NCI-H2227 (cell line): Measurements from ENCODE around the gene OR51G2.
"Not testable (repeated sequence)": the region's sequence is repeated elsewhere in the genome, so short reads cannot be mapped to it uniquely, and the experiment has no call there.

Source experiments
- DNase-seq: peaks from one replicate; lab custom pipeline; 2025; ENCODE audit not compliant: unreplicated experiment; lab: John Stamatoyannopoulos, UW

OR51G2 gene, protein sequence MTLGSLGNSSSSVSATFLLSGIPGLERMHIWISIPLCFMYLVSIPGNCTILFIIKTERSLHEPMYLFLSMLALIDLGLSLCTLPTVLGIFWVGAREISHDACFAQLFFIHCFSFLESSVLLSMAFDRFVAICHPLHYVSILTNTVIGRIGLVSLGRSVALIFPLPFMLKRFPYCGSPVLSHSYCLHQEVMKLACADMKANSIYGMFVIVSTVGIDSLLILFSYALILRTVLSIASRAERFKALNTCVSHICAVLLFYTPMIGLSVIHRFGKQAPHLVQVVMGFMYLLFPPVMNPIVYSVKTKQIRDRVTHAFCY

DNA sequence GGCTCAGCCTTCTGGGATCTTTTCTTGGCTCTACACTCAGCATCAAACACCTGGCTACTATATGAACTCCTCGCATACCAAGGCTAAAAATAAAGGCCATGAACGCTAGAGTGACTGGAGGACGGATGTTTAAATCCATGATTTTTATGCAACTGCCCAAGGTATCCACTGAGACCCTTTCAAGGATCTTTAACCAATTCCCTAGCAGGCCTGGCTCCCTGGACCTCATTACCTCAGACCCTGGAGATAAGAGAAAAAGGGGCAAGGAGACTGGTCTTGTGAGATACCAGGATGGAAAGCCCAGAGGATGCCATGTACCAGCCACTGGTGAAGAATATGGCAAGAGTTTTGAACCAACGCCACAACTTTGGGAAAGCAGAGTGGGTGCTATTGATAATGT, at the start of gene OR51G2:
Gene OR51G2 (minus strand): TSS at position 101 of the 400 bp plus-strand sequence. CDS start 3,687 bp downstream, outside the sequence.
- no peak for DNase-seq

- no peak for DNase-seq
Observed at GRCh38 chr11:4962816-4963215, 43.7 kb upstream of the OR51G2 start.

GRCh38 chr11:4960877-4961276, 41.7 kb upstream of the OR51G2 start:
- no peak for DNase-seq

DNA sequence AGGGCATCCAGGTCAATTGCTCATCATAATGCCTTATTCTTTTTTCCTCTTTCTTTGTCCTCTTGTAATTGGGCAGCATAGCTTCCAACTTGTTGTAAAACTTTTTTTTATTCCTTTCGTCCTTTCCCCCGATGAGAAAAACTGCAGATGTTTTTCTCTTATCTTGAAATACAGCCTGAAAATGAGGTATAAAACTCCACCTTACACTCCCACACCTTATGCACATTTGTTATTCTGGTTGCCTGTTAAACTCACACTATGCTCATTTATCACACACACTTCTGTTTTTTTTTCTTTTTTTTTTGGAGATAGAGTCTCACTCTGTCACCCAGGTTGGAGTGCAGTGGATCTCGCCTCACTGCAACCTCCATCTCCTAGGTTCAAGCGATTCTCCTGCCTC, 38.2 kb upstream of the OR51G2 start:
- DNase-seq = no peak

DNA sequence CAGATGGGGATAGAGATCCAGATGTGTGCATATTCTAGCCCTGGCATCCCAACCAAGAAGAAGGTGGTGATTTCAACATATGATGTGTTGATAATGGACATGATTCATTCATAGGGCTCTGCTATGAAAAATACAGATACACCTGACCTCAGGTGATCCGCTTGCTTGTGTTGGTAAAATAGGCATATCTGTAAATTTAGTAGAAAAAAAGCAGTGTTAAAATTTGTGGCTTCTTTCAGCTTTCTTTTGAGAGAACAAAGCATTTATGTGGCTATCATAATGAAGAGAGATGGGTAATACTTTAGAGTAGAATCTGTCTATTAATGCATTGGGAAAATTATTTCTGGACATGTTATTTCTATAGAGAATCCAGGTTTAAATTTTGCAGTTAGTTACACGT, 36.5 kb upstream of the OR51G2 start, which contains the start of gene OR51A2:
Gene OR51A2 (minus strand): TSS at position 101 of the 400 bp plus-strand sequence. CDS start 0 bp downstream, at position 101.
- not testable (repeated sequence) for DNase-seq

- no peak for DNase-seq
Observed at GRCh38 chr11:4947505-4947904, 28.4 kb upstream of the OR51G2 start, which contains the start of gene OR51A4. TSS of gene OR51A4 (minus strand) at chr11:4947605. CDS start at chr11:4947100, 505 bp downstream.

GRCh38 chr11:4936745-4937144, 17.6 kb upstream of the OR51G2 start:
- no peak for DNase-seq

DNA sequence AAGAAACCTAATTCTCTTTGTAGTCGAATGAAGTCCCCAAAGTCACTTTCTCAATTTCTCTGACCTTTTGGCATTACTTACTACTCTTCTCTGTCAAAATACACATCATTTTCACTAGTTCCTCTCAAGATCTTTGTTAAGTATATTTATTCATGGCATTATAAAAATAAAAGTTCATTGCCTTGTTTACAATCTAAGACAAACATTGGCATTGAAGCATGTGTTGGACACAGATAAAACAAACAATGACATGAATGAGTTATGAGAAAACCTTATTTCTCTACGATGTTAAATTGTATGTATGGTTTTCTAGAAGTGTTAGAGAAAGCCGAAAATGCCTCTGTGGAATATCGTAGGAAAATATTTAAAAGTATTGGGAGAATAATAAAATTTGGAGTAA, 13.6 kb upstream of the OR51G2 start:
- no peak for DNase-seq

DNA sequence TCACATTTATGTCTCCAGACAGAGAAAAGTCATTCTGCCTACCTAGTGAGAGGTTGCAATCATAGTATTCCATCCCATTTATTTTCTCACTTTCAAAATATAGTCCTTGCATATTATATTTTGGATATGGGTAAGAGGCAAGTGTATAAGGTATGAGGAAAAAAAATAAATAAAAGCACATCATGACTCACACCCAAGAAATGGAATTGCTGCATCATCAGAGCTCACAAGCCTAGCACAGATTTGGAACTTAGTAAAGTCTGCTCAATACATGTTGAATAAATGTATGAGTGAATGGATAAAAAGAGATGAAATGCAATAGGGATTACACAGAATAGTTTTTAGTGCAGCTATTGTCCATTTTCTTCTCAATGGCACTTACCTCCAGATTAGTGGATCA, 7.5 kb upstream of the OR51G2 start:
- DNase-seq = no peak

- DNase-seq = no peak
Observed at GRCh38 chr11:4924239-4924638, 5.1 kb upstream of the OR51G2 start, which contains the start of gene OR51G1. TSS of gene OR51G1 (minus strand) at chr11:4924339. CDS start at chr11:4924339, 0 bp downstream.

DNA sequence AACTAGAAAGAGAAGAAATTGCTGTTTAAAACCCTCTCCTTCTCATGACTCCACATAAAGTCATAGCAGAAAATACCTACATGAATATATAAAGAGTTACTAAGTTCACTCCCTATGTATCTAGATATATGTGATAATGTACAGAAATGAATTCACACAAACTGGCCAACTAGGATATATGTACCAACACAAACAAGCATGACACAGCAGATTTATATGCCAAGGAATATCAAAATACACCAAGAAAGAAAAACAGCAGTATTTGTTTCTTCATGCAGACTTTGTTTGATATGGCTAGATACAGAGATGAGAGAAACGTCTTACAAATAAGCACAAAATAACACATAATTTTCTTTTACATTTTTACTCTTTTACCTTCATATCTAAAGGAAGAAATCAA, 3.2 kb upstream of the OR51G2 start:
- no peak for DNase-seq

- no peak for DNase-seq
Observed at GRCh38 chr11:4921796-4922195, 2.6 kb upstream of the OR51G2 start.

- DNase-seq = no peak
Observed at GRCh38 chr11:4916581-4916980, 2.6 kb downstream of the OR51G2 start.

DNA sequence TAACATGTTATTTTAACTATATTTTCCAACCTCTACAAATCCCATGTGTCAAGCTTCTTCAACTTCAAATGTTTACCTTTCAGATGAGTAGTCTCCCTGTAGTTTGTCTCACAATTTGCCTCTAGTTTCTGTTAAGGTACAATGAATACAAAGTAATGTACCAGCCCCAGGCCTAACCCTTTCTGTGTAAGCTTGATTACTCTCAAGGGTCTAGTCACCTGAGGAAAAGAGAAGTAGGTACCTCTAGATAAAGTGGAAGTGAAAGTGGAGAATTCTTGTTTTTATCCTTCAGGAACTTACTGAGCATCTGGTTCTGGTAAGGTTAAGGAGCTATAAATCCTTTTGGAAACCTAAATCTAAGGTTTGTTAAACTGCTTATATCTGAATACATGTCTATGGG, 15.7 kb downstream of the OR51G2 start, which contains the start of gene OR51A7:
Gene OR51A7 (plus strand): TSS at position 300 of the 400 bp plus-strand sequence. CDS start 3,587 bp downstream, outside the sequence.
- DNase-seq = no peak

DNA sequence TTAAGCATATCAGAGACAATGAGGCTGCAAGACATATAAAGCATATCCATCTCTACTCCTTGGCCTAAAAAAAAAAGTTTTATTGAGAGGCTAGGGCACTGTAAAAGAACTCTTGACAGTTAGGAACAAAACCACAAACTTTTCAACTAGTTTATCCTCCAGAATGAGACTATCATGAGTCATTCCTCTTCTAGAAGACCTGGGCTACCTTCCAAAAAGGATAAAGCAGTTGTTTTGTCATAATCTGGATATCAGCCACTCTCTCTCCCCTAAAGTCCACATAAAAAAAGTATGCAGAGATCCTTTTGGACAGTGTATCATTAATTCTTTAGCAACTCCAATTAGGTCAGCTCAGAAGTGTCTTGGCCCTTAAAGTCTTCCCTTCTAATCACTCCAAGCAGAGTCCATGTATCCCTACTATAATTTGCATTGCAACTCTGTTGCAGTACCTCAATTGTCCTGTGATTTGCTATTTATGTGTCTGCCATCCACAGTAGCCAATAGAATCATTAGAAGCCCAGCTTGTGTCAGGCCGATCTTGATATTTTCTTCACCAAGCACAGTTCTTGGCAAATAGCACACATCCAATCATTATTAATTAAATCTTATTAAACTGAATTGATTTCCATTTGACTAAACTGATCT, 27.0 kb downstream of the OR51G2 start:
- no peak for DNase-seq

DNA sequence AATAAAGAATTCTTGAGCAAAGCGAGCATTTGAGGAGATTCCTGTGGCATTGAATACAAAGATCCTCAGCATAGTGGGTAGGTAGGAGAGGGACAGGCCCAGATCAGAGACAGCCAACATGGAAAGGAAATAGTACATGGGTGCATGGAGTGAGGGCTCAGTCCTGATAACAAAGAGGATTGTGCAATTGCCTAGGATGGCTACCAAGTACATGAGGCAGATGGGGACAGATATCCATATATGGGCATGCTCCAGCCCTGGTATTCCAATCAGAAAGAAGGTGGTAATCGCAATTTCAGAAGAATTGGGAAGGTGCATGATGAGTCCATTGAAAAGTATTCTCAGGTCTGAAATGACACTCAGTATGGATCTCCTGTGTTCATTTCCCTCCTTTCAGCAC, 28.9 kb downstream of the OR51G2 start:
- no peak for DNase-seq

GRCh38 chr11:4887591-4887990, 31.6 kb downstream of the OR51G2 start:
- DNase-seq = no peak

DNA sequence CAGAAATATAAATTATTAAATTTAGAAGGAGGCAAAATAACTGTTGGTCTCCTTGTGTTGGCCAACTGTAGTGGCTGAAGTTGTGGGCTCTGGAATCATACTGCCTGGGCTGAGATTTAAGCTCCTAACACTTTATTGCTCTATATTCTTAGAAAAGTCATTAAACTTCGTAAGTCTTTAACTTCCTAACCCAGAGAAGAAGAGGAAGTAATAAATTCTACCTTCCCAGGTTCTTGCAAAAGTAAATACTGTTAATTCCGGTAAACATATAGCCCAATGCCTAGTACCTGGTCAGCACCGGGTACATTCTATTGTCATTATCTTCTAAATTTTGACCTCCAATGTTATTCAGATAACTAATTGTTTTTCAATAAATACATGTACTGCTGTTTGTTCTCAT, 33.0 kb downstream of the OR51G2 start:
- no peak for DNase-seq

- no peak for DNase-seq
Observed at GRCh38 chr11:4884361-4884760, 34.8 kb downstream of the OR51G2 start.

DNA sequence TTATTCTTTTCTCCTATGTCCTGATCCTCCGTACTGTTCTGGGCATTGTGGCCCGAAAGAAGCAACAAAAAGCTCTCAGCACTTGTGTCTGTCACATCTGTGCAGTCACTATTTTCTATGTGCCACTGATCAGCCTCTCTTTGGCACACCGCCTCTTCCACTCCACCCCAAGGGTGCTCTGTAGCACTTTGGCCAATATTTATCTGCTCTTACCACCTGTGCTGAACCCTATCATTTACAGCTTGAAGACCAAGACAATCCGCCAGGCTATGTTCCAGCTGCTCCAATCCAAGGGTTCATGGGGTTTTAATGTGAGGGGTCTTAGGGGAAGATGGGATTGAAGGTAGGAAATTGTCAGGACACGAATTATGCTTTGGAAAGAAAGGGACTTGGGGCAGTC, 36.6 kb downstream of the OR51G2 start:
- no peak for DNase-seq

DNA sequence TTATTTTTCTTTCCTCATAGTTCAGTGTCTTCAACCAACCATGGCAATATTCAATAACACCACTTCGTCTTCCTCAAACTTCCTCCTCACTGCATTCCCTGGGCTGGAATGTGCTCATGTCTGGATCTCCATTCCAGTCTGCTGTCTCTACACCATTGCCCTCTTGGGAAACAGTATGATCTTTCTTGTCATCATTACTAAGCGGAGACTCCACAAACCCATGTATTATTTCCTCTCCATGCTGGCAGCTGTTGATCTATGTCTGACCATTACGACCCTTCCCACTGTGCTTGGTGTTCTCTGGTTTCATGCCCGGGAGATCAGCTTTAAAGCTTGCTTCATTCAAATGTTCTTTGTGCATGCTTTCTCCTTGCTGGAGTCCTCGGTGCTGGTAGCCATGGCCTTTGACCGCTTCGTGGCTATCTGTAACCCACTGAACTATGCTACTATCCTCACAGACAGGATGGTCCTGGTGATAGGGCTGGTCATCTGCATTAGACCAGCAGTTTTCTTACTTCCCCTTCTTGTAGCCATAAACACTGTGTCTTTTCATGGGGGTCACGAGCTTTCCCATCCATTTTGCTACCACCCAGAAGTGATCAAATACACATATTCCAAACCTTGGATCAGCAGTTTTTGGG, 37.2 kb downstream of the OR51G2 start, which contains the start of gene OR51T1:
Gene OR51T1 (plus strand): TSS at position 41 of the 641 bp plus-strand sequence. CDS start 0 bp downstream, at position 41.
- DNase-seq = no peak

DNA sequence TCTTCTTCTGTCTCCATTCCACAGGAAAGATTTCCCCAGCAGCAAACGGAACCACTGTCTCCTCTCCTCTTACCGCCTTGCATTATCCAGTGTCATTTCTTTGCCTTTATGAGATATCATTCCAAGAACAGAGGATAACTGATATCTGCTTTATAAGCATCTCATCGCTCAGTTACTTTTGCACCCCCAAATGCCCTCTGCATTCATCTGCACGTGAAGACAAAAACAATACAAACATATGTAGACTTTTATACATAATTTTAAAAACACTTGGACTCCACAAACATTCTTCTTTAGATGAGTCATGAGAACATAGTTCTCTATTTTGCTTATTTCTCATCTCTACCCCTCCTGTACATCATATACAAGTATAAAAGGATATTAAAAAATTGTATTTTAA, 38.0 kb downstream of the OR51G2 start:
- no peak for DNase-seq
